Astrocyte (in vitro differentiated cells and primary cell): ENCODE measurements around the gene SAMD10.

Experiments
- CTCF ChIP-seq: IDR thresholded peaks from 2 replicates; pipeline ENCODE4 v1.5.1; 2011; ENCODE audit warnings: low read depth, mild to moderate bottlenecking, inconsistent platforms, low read length, moderate library complexity; ENCODE audit not compliant: insufficient read depth
- EZH2 ChIP-seq: IDR thresholded peaks from 2 replicates; pipeline ENCODE4 v1.6.1; 2012; ENCODE audit warnings: mild to moderate bottlenecking, low read length, inconsistent platforms; ENCODE audit not compliant: insufficient read depth

GRCh38 chr20:64025101-64025825, 45.8 kb upstream of the SAMD10 start:
- TF ChIP-seq EZH2: no peak
- TF ChIP-seq CTCF: no peak
